Activated CD8-positive, alpha-beta memory T cell treated with anti-CD3 and anti-CD28 coated beads for 4 hours (primary cell): ENCODE measurements around the gene KRTAP16-1.
"Not testable (repeated sequence)": the region's sequence is repeated elsewhere in the genome, so short reads cannot be mapped to it uniquely, and the experiment has no call there.

Experiments used
- DNase-seq, 2 donors: peaks; one replicate each; pipeline ENCODE4 v3.0.0-alpha.2; 2020; ENCODE audit warnings: low read depth in 2 of 2

The KRTAP16-1 gene

GRCh38 chr17:41301916-41302901 lies 6.9 kb downstream of the KRTAP16-1 start, which contains the start of gene KRTAP29-1:
Gene KRTAP29-1, minus strand, starts transcription at chr17:41302851. Its CDS starts 0 bp downstream, at chr17:41302851.
- no peak for DNase-seq

GRCh38 chr17:41301204-41301790 lies 7.8 kb downstream of the KRTAP16-1 start:
- no peak for DNase-seq

- no peak for DNase-seq
These were observed 10.5 kb downstream of the KRTAP16-1 start for GRCh38 chr17:41298458-41299135.

DNA sequence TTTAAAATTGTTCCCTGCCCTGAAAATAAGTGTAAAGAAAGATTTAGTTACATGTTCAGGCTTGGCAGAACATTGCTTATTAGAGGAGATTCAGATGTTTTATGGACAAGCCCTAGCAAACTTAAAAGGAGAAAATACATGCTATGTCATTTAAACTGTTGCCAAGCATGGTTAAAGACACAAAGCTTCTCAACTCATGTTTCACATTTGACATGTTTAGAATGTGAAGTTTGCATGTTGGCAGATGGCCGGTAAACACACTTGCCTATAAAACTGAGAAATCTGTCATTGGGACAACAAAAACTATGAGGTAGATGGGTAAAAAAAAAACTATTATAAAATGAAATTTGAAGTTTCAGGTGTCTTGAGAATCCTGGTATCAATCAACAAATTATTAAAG lies 12.3 kb downstream of the KRTAP16-1 start:
- no peak for DNase-seq

GRCh38 chr17:41294016-41294415 lies 15.1 kb downstream of the KRTAP16-1 start:
- DNase-seq, result no peak

DNA sequence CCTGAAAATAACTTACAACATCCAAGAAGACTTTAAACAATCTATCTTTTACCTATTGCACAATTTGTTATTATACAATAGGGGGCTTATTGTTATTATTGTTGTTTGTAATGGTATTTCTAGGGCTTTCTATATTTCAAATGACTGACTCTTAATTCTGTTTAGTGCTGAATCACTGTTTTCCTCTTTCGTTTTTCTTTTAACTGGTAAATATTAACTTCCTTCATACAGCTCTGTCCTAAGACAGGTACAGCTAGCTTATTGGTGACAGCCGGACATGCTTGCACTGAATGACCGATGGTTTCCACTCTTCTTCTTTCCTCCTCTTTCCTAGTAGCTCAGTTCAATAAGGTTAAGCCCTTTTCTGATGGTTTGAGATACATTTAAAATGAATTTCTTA lies 22.1 kb downstream of the KRTAP16-1 start:
- no peak for DNase-seq

GRCh38 chr17:41284546-41284945 lies 24.6 kb downstream of the KRTAP16-1 start:
- no peak for DNase-seq

DNA sequence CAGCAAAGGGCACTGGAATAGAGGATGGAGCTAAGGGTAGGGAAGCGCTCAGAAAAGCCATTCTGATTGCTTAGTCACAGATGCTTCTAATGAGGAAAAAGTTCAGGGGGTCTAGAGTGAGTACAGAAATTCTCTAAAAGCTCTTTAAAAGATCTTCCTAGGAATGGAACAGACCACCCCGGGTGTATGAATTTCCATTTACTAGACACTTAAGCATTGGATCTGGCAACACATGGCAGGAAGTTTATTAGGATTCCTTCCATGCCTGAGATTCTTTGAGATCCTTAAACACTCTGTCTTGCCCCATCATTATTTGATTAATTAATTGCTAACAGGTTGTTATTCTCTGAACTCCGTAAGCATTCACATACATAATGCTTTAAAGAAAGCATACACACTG lies 25.1 kb downstream of the KRTAP16-1 start:
- no peak for DNase-seq

GRCh38 chr17:41278176-41278955 lies 30.7 kb downstream of the KRTAP16-1 start:
- DNase-seq, result no peak

DNA sequence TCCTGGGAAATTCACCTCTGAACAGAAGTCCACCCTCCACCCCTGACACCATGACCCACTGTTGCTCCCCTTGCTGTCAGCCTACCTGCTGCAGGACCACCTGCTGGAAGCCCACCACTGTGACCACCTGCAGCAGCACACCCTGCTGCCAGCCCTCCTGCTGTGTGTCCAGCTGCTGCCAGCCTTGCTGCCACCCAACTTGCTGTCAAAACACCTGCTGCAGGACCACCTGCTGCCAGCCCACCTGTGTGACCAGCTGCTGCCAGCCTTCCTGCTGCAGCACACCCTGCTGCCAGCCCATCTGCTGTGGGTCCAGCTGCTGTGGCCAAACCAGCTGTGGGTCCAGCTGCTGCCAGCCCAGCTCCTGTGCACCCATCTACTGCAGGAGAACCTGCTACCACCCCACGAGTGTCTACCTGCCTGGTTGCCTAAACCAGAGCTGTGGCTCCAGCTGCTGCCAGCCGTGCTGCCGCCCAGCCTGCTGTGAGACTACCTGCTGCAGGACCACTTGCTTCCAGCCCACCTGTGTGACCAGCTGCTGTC lies 33.4 kb downstream of the KRTAP16-1 start, which contains the start of gene KRTAP9-7:
TSS of gene KRTAP9-7 (plus strand) at position 51 of the 543 bp plus-strand sequence. CDS start at position 51, 0 bp downstream.
- DNase-seq, result not testable (repeated sequence)

DNA sequence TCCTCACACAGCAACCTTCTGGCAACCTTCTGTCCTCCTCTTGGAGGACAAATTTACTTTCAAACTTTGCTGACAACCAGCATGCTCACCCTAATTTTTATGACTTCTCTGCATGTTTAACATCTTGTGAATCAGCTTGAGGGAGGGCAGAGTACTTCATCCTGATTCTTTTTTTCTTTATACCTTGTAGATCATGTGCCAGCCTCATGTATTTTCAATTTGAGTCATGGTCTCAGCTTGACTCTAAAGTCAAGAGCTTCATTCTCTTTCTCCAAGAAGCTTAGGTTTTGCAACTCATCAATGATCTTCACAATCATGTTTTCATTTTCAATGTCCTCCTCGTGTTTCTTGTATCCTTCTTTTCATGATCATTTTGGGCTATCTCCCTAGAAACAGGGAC lies 37.3 kb downstream of the KRTAP16-1 start:
- no peak for DNase-seq

GRCh38 chr17:41271323-41271722 lies 37.8 kb downstream of the KRTAP16-1 start:
- DNase-seq, result not testable (repeated sequence)

- DNase-seq, result no peak
These were observed 41.4 kb downstream of the KRTAP16-1 start for GRCh38 chr17:41267711-41268110.

GRCh38 chr17:41265078-41265477 lies 44.0 kb downstream of the KRTAP16-1 start, which contains the start of gene KRTAP9-6:
Gene KRTAP9-6, plus strand, starts transcription at chr17:41265378. Its CDS starts 0 bp downstream, at chr17:41265378.
- no peak for DNase-seq

GRCh38 chr17:41264599-41264998 lies 44.5 kb downstream of the KRTAP16-1 start:
- no peak for DNase-seq

DNA sequence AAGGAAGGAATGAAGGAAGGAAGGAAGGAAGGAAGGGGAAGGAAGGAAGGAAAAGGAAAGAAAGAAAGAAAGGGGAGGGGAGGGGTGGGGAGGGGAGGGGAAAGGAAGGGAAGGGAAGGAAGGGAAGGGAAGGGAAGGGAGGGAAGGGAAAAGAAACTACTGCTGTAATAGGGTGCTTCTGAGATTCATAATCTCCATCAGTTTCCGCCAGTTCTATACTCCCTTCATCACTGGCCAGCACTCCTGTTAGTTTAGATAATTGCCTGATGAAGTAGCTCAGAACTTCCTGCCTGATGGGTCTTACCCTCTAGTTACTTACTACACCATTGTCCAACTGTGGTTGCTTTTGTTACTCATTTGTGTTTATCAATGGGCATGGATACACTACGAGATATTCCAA lies 45.9 kb downstream of the KRTAP16-1 start:
- no peak for DNase-seq

DNA sequence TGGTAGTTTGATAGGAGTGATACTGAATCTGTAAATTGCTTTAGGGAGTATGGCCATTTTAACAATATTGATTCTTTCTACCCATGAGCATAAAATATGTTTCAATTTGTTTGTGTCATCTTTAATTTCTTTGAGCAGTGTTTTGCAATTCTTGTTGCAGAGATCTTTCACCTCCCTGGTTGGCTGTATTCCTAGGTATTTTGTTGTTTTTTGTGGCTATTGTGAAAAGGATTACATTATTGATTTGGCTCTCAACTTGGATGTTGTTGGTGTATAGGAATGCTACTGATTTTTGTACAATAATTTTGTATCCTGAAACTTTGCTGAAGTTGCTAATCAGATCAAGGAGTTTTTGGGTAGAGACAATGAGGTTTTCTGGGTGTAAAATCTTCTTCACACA lies 50.7 kb downstream of the KRTAP16-1 start:
- DNase-seq, result no peak
